ENCODE measurements around the gene KRTAP4-16.

KRTAP4-16 gene

GRCh38 chr17:41131979-41132378, 30.0 kb upstream of the KRTAP4-16 start:
- Histone ChIP-seq H2AFZ (ENCODE audit: low read length) (no peak overlapping the region), H3K4me2 (ENCODE audit: low read depth, low read length, poor library complexity, severe bottlenecking) (no peak overlapping the region), H3K4me1 (ENCODE audit: insufficient read depth, low read length, poor library complexity, severe bottlenecking) (peaks cover 18% of the 10 kb centered on the region), H3F3A (ENCODE audit: low read depth) (no peaks in the 10 kb centered on the region), H3K4me3 (ENCODE audit: low read length, poor library complexity, severe bottlenecking) (no peak overlapping the region), H3K9ac (ENCODE audit: low read depth, low read length, poor library complexity, severe bottlenecking) (no peak overlapping the region), H3K9me3 (ENCODE audit: insufficient read depth, low read depth, low read length) (no peaks in the 10 kb centered on the region), H3K36me3 (ENCODE audit: insufficient read depth, low read length) (no peaks in the 10 kb centered on the region), H4K20me1 (ENCODE audit: insufficient read depth, low read length, poor library complexity, severe bottlenecking) (no peaks in the 10 kb centered on the region), H3K9me2 (replicated peaks; ENCODE audit: low read depth, low read length) (no peaks in the 10 kb centered on the region), H3K79me2 (ENCODE audit: insufficient read depth, low read length) (no peaks in the 10 kb centered on the region), H3K27me3 (ENCODE audit: insufficient read depth, low read length, poor library complexity, severe bottlenecking) (no peaks in the 10 kb centered on the region)
- TF ChIP-seq CTCF (conservative IDR thresholded peaks at IDR 0.05; ENCODE audit: low read length) (no peak), EZH2phosphoT487 (IDR thresholded peaks at IDR 0.05; ENCODE audit: borderline replicate concordance) (no peak)

- no peaks in the 10 kb centered on the region for H3K27me3 ChIP-seq (ENCODE audit: insufficient read depth, low read length, poor library complexity, severe bottlenecking)
- no peaks in the 10 kb centered on the region; the same call in 1 of the 2 replicates for H3F3A ChIP-seq (ENCODE audit: low read depth)
- peaks cover 38% of the 10 kb centered on the region for H3K4me1 ChIP-seq (ENCODE audit: insufficient read depth, low read length, poor library complexity, severe bottlenecking)
- no peak overlapping the region for H3K9ac ChIP-seq (ENCODE audit: low read depth, low read length, poor library complexity, severe bottlenecking)
- no peaks in the 10 kb centered on the region for H3K9me2 ChIP-seq (replicated peaks; ENCODE audit: low read depth, low read length)
- H4K20me1 ChIP-seq (ENCODE audit: insufficient read depth, low read length, poor library complexity, severe bottlenecking): no peaks in the 10 kb centered on the region
- no peak overlapping the region for H3K4me2 ChIP-seq (ENCODE audit: low read depth, low read length, poor library complexity, severe bottlenecking)
- no peak overlapping the region for H3K4me3 ChIP-seq (ENCODE audit: low read length, poor library complexity, severe bottlenecking)
- no peaks in the 10 kb centered on the region for H3K9me3 ChIP-seq (ENCODE audit: insufficient read depth, low read depth, low read length)
- no peak overlapping the region for H2AFZ ChIP-seq (ENCODE audit: low read length)
- H3K36me3 ChIP-seq (ENCODE audit: insufficient read depth, low read length): no peaks in the 10 kb centered on the region
- TF ChIP-seq EZH2phosphoT487 (IDR thresholded peaks at IDR 0.05; ENCODE audit: borderline replicate concordance) (no peak), CTCF (conservative IDR thresholded peaks at IDR 0.05; ENCODE audit: low read length) (no peak)
- no peaks in the 10 kb centered on the region for H3K79me2 ChIP-seq (ENCODE audit: insufficient read depth, low read length)
These were observed 25.4 kb upstream of the KRTAP4-16 start for GRCh38 chr17:41127371-41127770.

- Histone ChIP-seq H3K9ac (ENCODE audit: low read depth, low read length, poor library complexity, severe bottlenecking) (no peak overlapping the region), H2AFZ (ENCODE audit: low read length) (no peak overlapping the region), H3K4me3 (ENCODE audit: low read length, poor library complexity, severe bottlenecking) (no peak overlapping the region), H3K4me2 (ENCODE audit: low read depth, low read length, poor library complexity, severe bottlenecking) (peak overlapping the region; percentile 56), H3K36me3 (ENCODE audit: insufficient read depth, low read length) (no peaks in the 10 kb centered on the region), H3K9me2 (replicated peaks; ENCODE audit: low read depth, low read length) (no peaks in the 10 kb centered on the region), H3K27me3 (ENCODE audit: insufficient read depth, low read length, poor library complexity, severe bottlenecking) (no peaks in the 10 kb centered on the region), H3K4me1 (ENCODE audit: insufficient read depth, low read length, poor library complexity, severe bottlenecking) (peaks cover 34% of the 10 kb centered on the region), H3F3A (ENCODE audit: low read depth) (no peaks in the 10 kb centered on the region; the same call in 1 of the 2 replicates), H3K9me3 (ENCODE audit: insufficient read depth, low read depth, low read length) (no peaks in the 10 kb centered on the region), H3K79me2 (ENCODE audit: insufficient read depth, low read length) (no peaks in the 10 kb centered on the region), H4K20me1 (ENCODE audit: insufficient read depth, low read length, poor library complexity, severe bottlenecking) (no peaks in the 10 kb centered on the region)
- no peak for TF ChIP-seq CTCF (conservative IDR thresholded peaks at IDR 0.05; ENCODE audit: low read length)
- no peak for TF ChIP-seq EZH2phosphoT487 (IDR thresholded peaks at IDR 0.05; ENCODE audit: borderline replicate concordance)
These were observed 24.4 kb upstream of the KRTAP4-16 start for GRCh38 chr17:41126412-41126811.

All from Loucy (cell line).